LNCaP clone FGC (cell line): ENCODE results near the gene FAM9C.
"Not testable (repeated sequence)": the region's sequence is repeated elsewhere in the genome, so short reads cannot be mapped to it uniquely, and the experiment has no call there.

Source experiments
- DNase-seq: peaks from one replicate; pipeline ENCODE4 v3.0.0-alpha.2; 2011; ENCODE audit warnings: low read depth
- H3K4me3 ChIP-seq: 2 replicates; pipeline ENCODE4 v1.5.1; 2011; ENCODE audit warnings: mild to moderate bottlenecking, low read depth, low read length, control low read depth
- CTCF ChIP-seq: IDR thresholded peaks from 2 replicates; pipeline ENCODE4 v1.5.1; 2012; ENCODE audit warnings: mild to moderate bottlenecking; ENCODE audit not compliant: control insufficient read depth, insufficient read depth; ENCODE audit errors: extremely low read depth

The FAM9C gene

GRCh38 chrX:13023567-13023966, 20.9 kb downstream of the FAM9C start:
- TF ChIP-seq CTCF = no peak
- H3K4me3 ChIP-seq = no peak overlapping the region
- no peak for DNase-seq

GRCh38 chrX:13022926-13023325, 21.5 kb downstream of the FAM9C start:
- no peak for DNase-seq
- H3K4me3 ChIP-seq = no peak overlapping the region
- no peak for TF ChIP-seq CTCF

- not testable (repeated sequence) for DNase-seq, H3K4me3 ChIP-seq
Observed at GRCh38 chrX:13016731-13017130, 27.7 kb downstream of the FAM9C start.

- TF ChIP-seq CTCF = no peak
- DNase-seq = no peak
- no peak overlapping the region for H3K4me3 ChIP-seq
Observed at GRCh38 chrX:13015536-13016236, 28.7 kb downstream of the FAM9C start.

GRCh38 chrX:13014111-13015096, 30.0 kb downstream of the FAM9C start:
- TF ChIP-seq CTCF = no peak
- no peak for DNase-seq
- H3K4me3 ChIP-seq = no peak overlapping the region

- H3K4me3 ChIP-seq = no peak overlapping the region
Observed at GRCh38 chrX:13013363-13014110, 30.9 kb downstream of the FAM9C start.

More at GRCh38 chrX:13013363-13014110, 30.9 kb downstream of the FAM9C start:
- no peak for DNase-seq
- no peak for TF ChIP-seq CTCF
